HUES6 (cell line): ENCODE measurements around the gene TYRO3.
"Not testable (repeated sequence)": the region's sequence is repeated elsewhere in the genome, so short reads cannot be mapped to it uniquely, and the experiment has no call there.

Experiments used
- H3K27ac ChIP-seq: 2 replicates; pipeline ENCODE4 v1.7.0; 2013; ENCODE audit warnings: low read depth, mild to moderate bottlenecking, low read length, inconsistent platforms
- H3K27me3 ChIP-seq: 2 replicates; pipeline ENCODE4 v1.6.1; 2013; ENCODE audit warnings: low read length; ENCODE audit not compliant: control insufficient read depth, insufficient read depth
- H3K36me3 ChIP-seq: 2 replicates; pipeline ENCODE4 v1.6.1; 2013; ENCODE audit warnings: low read length; ENCODE audit not compliant: control insufficient read depth, insufficient read depth
- H3K4me1 ChIP-seq: 2 replicates; pipeline ENCODE4 v1.6.1; 2013; ENCODE audit warnings: low read length; ENCODE audit not compliant: control insufficient read depth, insufficient read depth
- H3K4me3 ChIP-seq: 2 replicates; pipeline ENCODE4 v1.5.1; 2013; ENCODE audit warnings: low read depth, low read length
- H3K9ac ChIP-seq: one replicate; pipeline ENCODE4 v1.6.1; 2013; ENCODE audit warnings: mild to moderate bottlenecking, low read length
- H3K9me3 ChIP-seq: 2 replicates; pipeline ENCODE4 v1.6.1; 2013; ENCODE audit warnings: low read depth, low read length; ENCODE audit not compliant: control insufficient read depth, insufficient read depth

The TYRO3 gene

GRCh38 chr15:41589571-41589970, 30.6 kb downstream of the TYRO3 start:
- H3K27ac ChIP-seq, H3K4me1 ChIP-seq, H3K27me3 ChIP-seq, H3K36me3 ChIP-seq, H3K4me3 ChIP-seq, H3K9ac ChIP-seq, H3K9me3 ChIP-seq: not testable (repeated sequence)

GRCh38 chr15:41591217-41591616, 32.2 kb downstream of the TYRO3 start:
- H3K27me3 ChIP-seq, H3K9me3 ChIP-seq, H3K4me1 ChIP-seq, H3K36me3 ChIP-seq, H3K27ac ChIP-seq, H3K9ac ChIP-seq, H3K4me3 ChIP-seq: not testable (repeated sequence)

GRCh38 chr15:41592718-41593117, 33.7 kb downstream of the TYRO3 start:
- H3K9ac ChIP-seq = not testable (repeated sequence)

GRCh38 chr15:41594801-41595746, 36.1 kb downstream of the TYRO3 start:
- Histone ChIP-seq H3K27me3 (no peaks in the 10 kb centered on the region), H3K9ac (no peak overlapping the region), H3K9me3 (no peaks in the 10 kb centered on the region), H3K4me1 (no peaks in the 10 kb centered on the region), H3K36me3 (no peaks in the 10 kb centered on the region), H3K27ac (no peak overlapping the region), H3K4me3 (no peak overlapping the region)

More at GRCh38 chr15:41592718-41593117, 33.7 kb downstream of the TYRO3 start:
- not testable (repeated sequence) for H3K4me1 ChIP-seq, H3K9me3 ChIP-seq, H3K27ac ChIP-seq, H3K36me3 ChIP-seq, H3K4me3 ChIP-seq, H3K27me3 ChIP-seq

- Histone ChIP-seq H3K9ac (no peak overlapping the region), H3K27ac (no peak overlapping the region), H3K9me3 (peaks cover 3% of the 10 kb centered on the region; the same call in 1 of the 2 replicates), H3K4me3 (no peak overlapping the region), H3K27me3 (no peaks in the 10 kb centered on the region), H3K36me3 (no peaks in the 10 kb centered on the region), H3K4me1 (no peaks in the 10 kb centered on the region)
Observed at GRCh38 chr15:41596972-41597371, 38.0 kb downstream of the TYRO3 start.

- H3K9me3 ChIP-seq = peaks cover 3% of the 10 kb centered on the region; the same call in 1 of the 2 replicates
- no peak overlapping the region for H3K9ac ChIP-seq
- no peaks in the 10 kb centered on the region for H3K4me1 ChIP-seq
- H3K4me3 ChIP-seq = no peak overlapping the region
- no peaks in the 10 kb centered on the region for H3K27me3 ChIP-seq
- H3K27ac ChIP-seq = no peak overlapping the region
- H3K36me3 ChIP-seq = no peaks in the 10 kb centered on the region
Observed at GRCh38 chr15:41597787-41598186, 38.8 kb downstream of the TYRO3 start.

- Histone ChIP-seq H3K27me3 (no peaks in the 10 kb centered on the region), H3K36me3 (no peaks in the 10 kb centered on the region), H3K4me3 (no peak overlapping the region), H3K9ac (no peak overlapping the region), H3K9me3 (peaks cover 3% of the 10 kb centered on the region; the same call in 1 of the 2 replicates), H3K4me1 (peaks cover 2% of the 10 kb centered on the region; the same call in 1 of the 2 replicates), H3K27ac (no peak overlapping the region)
Observed at GRCh38 chr15:41599061-41599460, 40.0 kb downstream of the TYRO3 start.

GRCh38 chr15:41603411-41603935, 44.5 kb downstream of the TYRO3 start:
- Histone ChIP-seq H3K9ac (no peak overlapping the region), H3K9me3 (peaks cover 3% of the 10 kb centered on the region; the same call in 1 of the 2 replicates), H3K27me3 (no peaks in the 10 kb centered on the region), H3K27ac (no peak overlapping the region), H3K4me3 (no peak overlapping the region), H3K36me3 (no peaks in the 10 kb centered on the region), H3K4me1 (peaks cover 6% of the 10 kb centered on the region; the same call in 1 of the 2 replicates)

- Histone ChIP-seq H3K9me3 (peaks cover 3% of the 10 kb centered on the region; the same call in 1 of the 2 replicates), H3K4me1 (peaks cover 6% of the 10 kb centered on the region; the same call in 1 of the 2 replicates), H3K36me3 (no peaks in the 10 kb centered on the region), H3K27me3 (no peaks in the 10 kb centered on the region), H3K9ac (no peak overlapping the region), H3K4me3 (peak overlapping the region; percentile 28), H3K27ac (no peak overlapping the region)
Observed at GRCh38 chr15:41603941-41604911, 45.2 kb downstream of the TYRO3 start.

GRCh38 chr15:41605566-41605965, 46.6 kb downstream of the TYRO3 start:
- Histone ChIP-seq H3K4me3 (no peak overlapping the region), H3K4me1 (peaks cover 6% of the 10 kb centered on the region; the same call in 1 of the 2 replicates), H3K27ac (no peak overlapping the region), H3K9ac (no peak overlapping the region), H3K36me3 (no peaks in the 10 kb centered on the region), H3K9me3 (peaks cover 3% of the 10 kb centered on the region; the same call in 1 of the 2 replicates), H3K27me3 (no peaks in the 10 kb centered on the region)
